IMR-90 (cell line): ENCODE results near the gene ARHGEF3. TPM values are rescaled to one million over a fixed set of nuclear protein-coding genes. Genes with fewer than 3 reads are reported as not detected.

Experiments used
- ATAC-seq: fragments of 200-7000 bp; cut with Tn5 transposase; 2 replicates; pipeline ENCODE4 v1.9.1; 2020; ENCODE audit warnings: low read depth, mild to moderate bottlenecking, moderate library complexity
- BruUV-seq: library from RNA; stranded (reverse); fragments of 400-500 nt; replicated peaks from 2 replicates; lab custom pipeline; 2021; lab: Mats Ljungman, UMichigan
- CTCF ChIA-PET: fragments of 300-600 bp; formaldehyde crosslinking; extraction: SDS; loops from one replicate; lab custom pipeline; 2021; ENCODE audit warnings: antibody characterized with exemption; lab: Yijun Ruan, JAX
- POLR2A ChIA-PET: fragments of 300-600 bp; sonication (Branson Sonifier 250); formaldehyde crosslinking; loops from one replicate; lab custom pipeline; 2022; ENCODE audit warnings: antibody characterized with exemption; ENCODE audit not compliant: unreplicated experiment; lab: Charles Lee
- DNase-seq: peaks from one replicate; pipeline ENCODE4 v3.0.0; 2013
- H2AFZ ChIP-seq: replicated peaks from 2 replicates; pipeline ENCODE3; 2013; ENCODE audit warnings: low read length, mild to moderate bottlenecking; ENCODE audit not compliant: poor library complexity
- H2AK5ac ChIP-seq: 2 replicates; pipeline ENCODE4 v1.6.1; 2013; ENCODE audit warnings: low read depth, low read length, inconsistent platforms
- H2AK9ac ChIP-seq: replicated peaks from 2 replicates; pipeline ENCODE3; 2013; ENCODE audit warnings: mild to moderate bottlenecking, low read depth, low read length, moderate library complexity; ENCODE audit not compliant: poor library complexity
- H2BK120ac ChIP-seq: 2 replicates; pipeline ENCODE4 v1.6.1; 2013; ENCODE audit warnings: low read depth, low read length, inconsistent platforms
- H2BK15ac ChIP-seq: 3 replicates; pipeline ENCODE4 v1.6.1; 2013; ENCODE audit warnings: low read depth, low read length, inconsistent platforms
- H2BK20ac ChIP-seq: 2 replicates; pipeline ENCODE4 v1.6.1; 2013; ENCODE audit warnings: low read depth, mild to moderate bottlenecking, inconsistent platforms, low read length, moderate library complexity
- H2BK5ac ChIP-seq: 2 replicates; pipeline ENCODE4 v1.6.1; 2013; ENCODE audit warnings: mild to moderate bottlenecking, low read depth, low read length, inconsistent platforms; ENCODE audit not compliant: poor library complexity, severe bottlenecking
- H3K14ac ChIP-seq: replicated peaks from 2 replicates; pipeline ENCODE4 v1.6.1; 2013; ENCODE audit warnings: low read depth, low read length, inconsistent platforms
- H3K18ac ChIP-seq: 2 replicates; pipeline ENCODE4 v1.6.1; 2013; ENCODE audit warnings: low read depth, low read length, control low read depth
- H3K23ac ChIP-seq: 2 replicates; pipeline ENCODE4 v1.6.1; 2013; ENCODE audit warnings: low read depth, low read length, inconsistent platforms
- H3K27ac ChIP-seq: 2 replicates; pipeline ENCODE4 v1.5.1; 2013; ENCODE audit warnings: mild to moderate bottlenecking, control low read depth, low read length; ENCODE audit not compliant: insufficient read depth
- H3K27me3 ChIP-seq: 2 replicates; pipeline ENCODE4 v1.6.1; 2013; ENCODE audit warnings: low read length; ENCODE audit not compliant: control insufficient read depth, insufficient read depth
- H3K36me3 ChIP-seq: 2 replicates; pipeline ENCODE4 v1.6.1; 2013; ENCODE audit warnings: low read length, mixed read lengths; ENCODE audit not compliant: control insufficient read depth, insufficient read depth
- H3K4ac ChIP-seq: 2 replicates; pipeline ENCODE4 v1.6.1; 2013; ENCODE audit warnings: low read depth, low read length, inconsistent platforms
- H3K4me1 ChIP-seq: 2 replicates; pipeline ENCODE4 v1.6.1; 2013; ENCODE audit warnings: low read length, mixed read lengths; ENCODE audit not compliant: control insufficient read depth, insufficient read depth
- H3K4me2 ChIP-seq: 2 replicates; pipeline ENCODE4 v1.6.1; 2013; ENCODE audit warnings: low read depth, mild to moderate bottlenecking, control low read depth, low read length, moderate library complexity
- H3K4me3 ChIP-seq: 2 replicates; pipeline ENCODE4 v1.5.1; 2013; ENCODE audit warnings: low read depth, mild to moderate bottlenecking, control low read depth, low read length, moderate library complexity; ENCODE audit not compliant: insufficient read depth
- H3K56ac ChIP-seq: 2 replicates; pipeline ENCODE4 v1.6.1; 2013; ENCODE audit warnings: low read length, inconsistent platforms; ENCODE audit not compliant: insufficient read depth; ENCODE audit errors: extremely low read depth
- H3K79me1 ChIP-seq, 2 experiments: 2 replicates each; pipeline ENCODE4 v1.6.1; 2013; ENCODE audit warnings: low read length in 2 of 2, inconsistent platforms in 1 of 2, low read depth in 1 of 2
- H3K9ac ChIP-seq: 2 replicates; pipeline ENCODE4 v1.6.1; 2013; ENCODE audit warnings: low read depth, low read length, control low read depth
- H3K9me1 ChIP-seq: 2 replicates; pipeline ENCODE4 v1.6.1; 2013; ENCODE audit warnings: low read length, inconsistent platforms; ENCODE audit not compliant: insufficient read depth
- H3K9me3 ChIP-seq: 2 replicates; pipeline ENCODE4 v1.6.1; 2013; ENCODE audit warnings: low read length; ENCODE audit not compliant: control insufficient read depth, insufficient read depth
- H4K20me1 ChIP-seq: 2 replicates; pipeline ENCODE4 v1.6.1; 2013; ENCODE audit warnings: low read length, inconsistent platforms; ENCODE audit not compliant: insufficient read depth
- H4K5ac ChIP-seq: 2 replicates; pipeline ENCODE4 v1.6.1; 2013; ENCODE audit warnings: mild to moderate bottlenecking, low read depth, low read length, control low read depth
- H4K8ac ChIP-seq, 2 experiments: 2 replicates each; pipeline ENCODE4 v1.6.1; 2013; ENCODE audit warnings: low read depth in 2 of 2, low read length in 2 of 2, control low read depth in 1 of 2, inconsistent platforms in 1 of 2
- H4K91ac ChIP-seq: 2 replicates; pipeline ENCODE4 v1.6.1; 2013; ENCODE audit warnings: low read depth, low read length, inconsistent platforms; ENCODE audit not compliant: insufficient read depth
- BHLHE40 ChIP-seq: fragments of 150-350 bp; IDR thresholded peaks from 2 replicates; pipeline ENCODE4 v1.6.1; 2016; ENCODE audit warnings: mild to moderate bottlenecking, low read depth, low read length
- CEBPB ChIP-seq: IDR thresholded peaks from 2 replicates; pipeline ENCODE4 v1.6.1; 2012; ENCODE audit warnings: low read depth, low read length, improper control_type of control experiment
- CHD1 ChIP-seq: IDR thresholded peaks from 2 replicates; pipeline ENCODE4 v1.6.1; 2012; ENCODE audit warnings: low read depth, low read length, improper control_type of control experiment
- CTCF ChIP-seq: conservative IDR thresholded peaks from 2 replicates; pipeline ENCODE4 v1.5.1; 2012; ENCODE audit warnings: mild to moderate bottlenecking, low read depth, low read length, improper control_type of control experiment
- ELK1 ChIP-seq: fragments of 150-350 bp; IDR thresholded peaks from 2 replicates; pipeline ENCODE4 v1.6.1; 2016; ENCODE audit warnings: low read depth, mild to moderate bottlenecking, low read length, moderate library complexity, borderline replicate concordance
- FOS ChIP-seq: fragments of 150-350 bp; IDR thresholded peaks from 2 replicates; pipeline ENCODE4 v1.6.1; 2016; ENCODE audit warnings: low read depth, low read length
- MAFK ChIP-seq: IDR thresholded peaks from 2 replicates; pipeline ENCODE4 v1.6.1; 2012; ENCODE audit warnings: low read depth, low read length, improper control_type of control experiment
- MAZ ChIP-seq: IDR thresholded peaks from 2 replicates; pipeline ENCODE4 v1.6.1; 2012; ENCODE audit warnings: low read depth, mild to moderate bottlenecking, low read length, improper control_type of control experiment, moderate library complexity, borderline replicate concordance
- MXI1 ChIP-seq: IDR thresholded peaks from 2 replicates; pipeline ENCODE4 v1.6.1; 2012; ENCODE audit warnings: low read depth, mild to moderate bottlenecking, low read length, moderate library complexity, borderline replicate concordance
- NFE2L2 ChIP-seq: fragments of 150-350 bp; IDR thresholded peaks from 2 replicates; pipeline ENCODE4 v1.6.1; 2016; ENCODE audit warnings: low read depth, mild to moderate bottlenecking, low read length
- POLR2A ChIP-seq: IDR thresholded peaks from 2 replicates; pipeline ENCODE4 v1.6.1; 2012; ENCODE audit warnings: mild to moderate bottlenecking, low read depth, low read length
- RAD21 ChIP-seq: IDR thresholded peaks from 2 replicates; pipeline ENCODE4 v1.6.1; 2012; ENCODE audit warnings: low read length, improper control_type of control experiment
- RCOR1 ChIP-seq: IDR thresholded peaks from 2 replicates; pipeline ENCODE4 v1.6.1; 2012; ENCODE audit warnings: mild to moderate bottlenecking, low read length, improper control_type of control experiment; ENCODE audit not compliant: insufficient replicate concordance
- RFX5 ChIP-seq: IDR thresholded peaks from 2 replicates; pipeline ENCODE4 v1.8.0; 2012; ENCODE audit warnings: low read depth, mild to moderate bottlenecking, low read length, moderate library complexity
- SMC3 ChIP-seq: fragments of 150-350 bp; IDR thresholded peaks from 2 replicates; pipeline ENCODE4 v1.6.1; 2016; ENCODE audit warnings: low read depth, mild to moderate bottlenecking, antibody characterized with exemption, low read length, moderate library complexity
- USF2 ChIP-seq: fragments of 150-350 bp; IDR thresholded peaks from 2 replicates; pipeline ENCODE4 v1.6.1; 2017; ENCODE audit warnings: mild to moderate bottlenecking, antibody characterized with exemption, low read length, low read depth
- WGBS, 2 experiments: methylation state at CpG; one replicate each; pipeline versions ENCODE4 v1.1.5 to v1.1.7; 2013; ENCODE audit warnings: missing lambda C conversion rate in 2 of 2; ENCODE audit not compliant: insufficient read length in 1 of 2; ENCODE audit errors: extremely low coverage in 2 of 2; 5-methylcytosine and 5-hydroxymethylcytosine counted together
- dilution Hi-C: fragments of 300-500 bp; cut with HindIII; formaldehyde crosslinking; loops from one replicate; pipeline ENCODE4 v1.14.3; 2018; ENCODE audit warnings: low sequenced_read_pairs; ENCODE audit not compliant: unreplicated experiment
- in situ Hi-C: fragments of 300-500 bp; cut with MboI; formaldehyde crosslinking; loops from 3 replicates; pipeline ENCODE4 v1.14.3; 2019; ENCODE audit warnings: low sequenced_read_pairs, inconsistent platforms, mixed read lengths
- intact Hi-C: fragments of 100-400 bp; cut with micrococcal nuclease; formaldehyde crosslinking; loops from 2 replicates; pipeline ENCODE4 v1.10.0; 2022
- polyA plus RNA-seq, 3 experiments: library from polyadenylated mRNA; depleted of rRNA; stranded (reverse); fragments of >200 nt; gene quantifications; 2 replicates each; pipeline ENCODE4 v1.2.3, GENCODE V29; 2012; ENCODE audit warnings: low replicate concordance in 1 of 3
- total RNA-seq: library from RNA; depleted of rRNA; stranded (reverse); fragments of >200 nt; gene quantifications from 2 replicates; pipeline ENCODE4 v1.2.3, GENCODE V29; 2012

Gene ARHGEF3
- total and polyA plus RNA-seq, 2 of the 4 experiments (the other 2 are of a cell fraction), result 2.1 to 2.3 TPM

- Histone ChIP-seq H3K27ac (no peak overlapping the region), H3K9me3 (no peaks in the 10 kb centered on the region), H4K8ac (no peak overlapping the region), H3K9ac (no peak overlapping the region), H3K4me3 (no peak overlapping the region), H2BK15ac (no peak overlapping the region), H3K4ac (no peak overlapping the region), H3K79me1 (no peaks in the 10 kb centered on the region), H3K18ac (no peak overlapping the region), H3K23ac (no peak overlapping the region), H2BK20ac (no peak overlapping the region), H4K5ac (no peak overlapping the region), H3K4me1 (peaks cover 2% of the 10 kb centered on the region; the same call in 1 of the 2 replicates), H3K56ac (no peak overlapping the region), H2AFZ (no peak overlapping the region), H3K27me3 (no peaks in the 10 kb centered on the region), H2AK9ac (no peak overlapping the region), H2BK120ac (no peak overlapping the region), H3K4me2 (no peak overlapping the region), H4K20me1 (no peaks in the 10 kb centered on the region), H4K91ac (no peak overlapping the region), H3K36me3 (no peaks in the 10 kb centered on the region), H3K14ac (no peak overlapping the region), H2BK5ac (no peak overlapping the region), H3K9me1 (no peaks in the 10 kb centered on the region), H2AK5ac (no peak overlapping the region)
- dilution Hi-C loops, result no loop called here
- no peak for ATAC-seq
- ChIA-PET POLR2A (no interaction called here), CTCF (interaction anchor here (0.5 kb wide), 1 partner anchor 31 kb away, joined by 3 read pairs; no protein-coding TSS in a partner anchor)
- DNase-seq, result no peak
- in situ Hi-C loops, result no loop called here
- BruUV-seq, result no TSS peak
- WGBS, 2 experiments, result 100% methylated on average over 1 of the region's 6 CpGs; no CpG with 5 or more reads in 1 of the 2 experiments
- intact Hi-C loops, result no loop called here
- TF ChIP-seq RAD21, result no peak
- no peak for TF ChIP-seq SMC3
- TF ChIP-seq CHD1, result no peak
- no peak for TF ChIP-seq FOS
- no peak for TF ChIP-seq CTCF
- no peak for TF ChIP-seq CEBPB
- no peak for TF ChIP-seq USF2
- no peak for TF ChIP-seq ELK1
- no peak for TF ChIP-seq RCOR1
- no peak for TF ChIP-seq BHLHE40
- no peak for TF ChIP-seq MAFK
- TF ChIP-seq RFX5, result no peak
- no peak for TF ChIP-seq POLR2A
- no peak for TF ChIP-seq MAZ
- TF ChIP-seq MXI1, result no peak
- TF ChIP-seq NFE2L2, result no peak
Observed at GRCh38 chr3:56764904-56765547, 36.7 kb downstream of the ARHGEF3 start.
